B cell (primary cell): Measurements from ENCODE around the gene C9orf72. TPM values are rescaled to one million over a fixed set of nuclear protein-coding genes. Genes with fewer than 3 reads are reported as not detected.

ENCODE experiments used
- ATAC-seq: fragments of 200-7000 bp; cut with Tn5 transposase; one replicate; pipeline ENCODE4 v1.10.0; 2021; ENCODE audit warnings: low read depth, mild to moderate bottlenecking, moderate number of reproducible peaks, moderate library complexity
- CTCF ChIA-PET: fragments of 350-600 bp; sonication (Branson Sonifier 250); formaldehyde crosslinking; loops from one replicate; lab custom pipeline; 2021; ENCODE audit warnings: antibody characterized with exemption, inconsistent platforms; lab: Charles Lee
- POLR2A ChIA-PET: fragments of 350-600 bp; sonication (Branson Sonifier 250); formaldehyde crosslinking; loops from one replicate; lab custom pipeline; 2021; ENCODE audit warnings: antibody characterized with exemption; lab: Charles Lee
- DNase-seq: peaks from one replicate; pipeline ENCODE4 v3.0.0; 2013
- H2AFZ ChIP-seq: 2 replicates; pipeline ENCODE4 v1.6.1; 2012; ENCODE audit warnings: mild to moderate bottlenecking, low read depth, low read length; ENCODE audit not compliant: insufficient read depth, poor library complexity, severe bottlenecking
- H3K27ac ChIP-seq, 2 donors: 1 replicate in 1 of 2; 2 replicates in 1 of 2; pipeline ENCODE4 v1.5.1; 2012 to 2013; ENCODE audit warnings: low read length in 2 of 2, mild to moderate bottlenecking in 2 of 2, moderate library complexity in 1 of 2
- H3K27me3 ChIP-seq, 4 experiments: fragments of 200-600 bp in 1 of 4; sonication (generic) in 1 of 4; replicated peaks in 1 of 4; 1 replicate in 2 of 4; 2 replicates in 2 of 4; pipeline versions ENCODE4 v1.6.1 to v1.7.0; 2013 to 2016; ENCODE audit warnings: low read length in 3 of 4, mild to moderate bottlenecking in 2 of 4, mixed read lengths in 1 of 4, moderate library complexity in 1 of 4; ENCODE audit not compliant: insufficient read depth in 4 of 4, control insufficient read depth in 3 of 4; ENCODE audit errors: control extremely low read depth in 1 of 4
- H3K36me3 ChIP-seq, 2 experiments: replicated peaks in 1 of 2; 1 replicate in 1 of 2; 2 replicates in 1 of 2; pipeline versions ENCODE4 v1.6.1 to v1.7.1; 2013; ENCODE audit warnings: low read length in 1 of 2; ENCODE audit not compliant: insufficient read depth in 2 of 2, control insufficient read depth in 1 of 2; ENCODE audit errors: control extremely low read depth in 1 of 2, extremely low read depth in 1 of 2
- H3K4me1 ChIP-seq, 2 donors: fragments of 200-600 bp in 1 of 2; sonication (generic) in 1 of 2; 1 replicate in 1 of 2; 2 replicates in 1 of 2; pipeline versions ENCODE4 v1.5.1 to v1.6.1; 2013 to 2017; ENCODE audit warnings: low read length in 2 of 2; ENCODE audit not compliant: control insufficient read depth in 2 of 2, insufficient read depth in 2 of 2
- H3K4me2 ChIP-seq: replicated peaks from 2 replicates; pipeline ENCODE3; 2012; ENCODE audit warnings: mild to moderate bottlenecking, low read depth, low read length; ENCODE audit not compliant: poor library complexity, severe bottlenecking
- H3K4me3 ChIP-seq, 5 experiments: fragments of 200-600 bp in 1 of 5; sonication (generic) in 1 of 5; 1 replicate in 3 of 5; 2 replicates in 2 of 5; pipeline versions ENCODE4 v1.5.1 to v1.7.0; 2011 to 2016; ENCODE audit warnings: low read length in 4 of 5, mild to moderate bottlenecking in 4 of 5, low read depth in 2 of 5, control low read depth in 1 of 5, moderate library complexity in 1 of 5; ENCODE audit not compliant: insufficient read depth in 1 of 5; ENCODE audit errors: control extremely low read depth in 1 of 5, extremely low read depth in 1 of 5
- H3K79me2 ChIP-seq: fragments of 200-600 bp; sonication (generic); one replicate; pipeline ENCODE4 v1.6.0; 2016; ENCODE audit warnings: low read length; ENCODE audit not compliant: control insufficient read depth, insufficient read depth
- H3K9ac ChIP-seq: fragments of 200-600 bp; sonication (generic); 2 replicates; pipeline ENCODE4 v1.6.1; 2017; ENCODE audit warnings: mild to moderate bottlenecking, low read length, moderate library complexity
- H3K9me3 ChIP-seq, 3 donors: one replicate each; pipeline versions ENCODE4 v1.6.1 to v1.7.1; 2013; ENCODE audit warnings: low read length in 2 of 3; ENCODE audit not compliant: control insufficient read depth in 2 of 3, insufficient read depth in 1 of 3; ENCODE audit errors: control extremely low read depth in 1 of 3
- H4K20me1 ChIP-seq: 2 replicates; pipeline ENCODE4 v1.6.0; 2012; ENCODE audit warnings: mild to moderate bottlenecking, low read length; ENCODE audit not compliant: insufficient read depth, control insufficient read depth, poor library complexity, severe bottlenecking
- H3K27ac Mint-ChIP-seq: one replicate; pipeline ENCODE4 v1.8.0; 2021; ENCODE audit warnings: mixed read lengths
- H3K27me3 Mint-ChIP-seq: one replicate; pipeline ENCODE4 v1.8.0; 2021; ENCODE audit warnings: mixed read lengths
- H3K4me1 Mint-ChIP-seq: one replicate; pipeline ENCODE4 v1.8.0; 2021; ENCODE audit warnings: mixed read lengths
- H3K4me3 Mint-ChIP-seq: one replicate; pipeline ENCODE4 v1.8.0; 2021; ENCODE audit warnings: mixed read lengths
- H3K9me3 Mint-ChIP-seq: one replicate; pipeline ENCODE4 v1.8.0; 2022; ENCODE audit warnings: mixed read lengths; ENCODE audit not compliant: insufficient read depth
- EZH2 ChIP-seq: IDR thresholded peaks from 2 replicates; pipeline ENCODE4 v1.6.1; 2012; ENCODE audit warnings: borderline replicate concordance, low read depth, mild to moderate bottlenecking, moderate library complexity, low read length; ENCODE audit not compliant: insufficient read depth, poor library complexity, severe bottlenecking
- WGBS: methylation state at CpG from one replicate; pipeline ENCODE4 v1.1.5; 2013; ENCODE audit warnings: missing lambda C conversion rate; ENCODE audit not compliant: insufficient coverage; 5-methylcytosine and 5-hydroxymethylcytosine counted together
- intact Hi-C: fragments of 100-400 bp; cut with micrococcal nuclease; formaldehyde crosslinking; loops from one replicate; pipeline ENCODE4 v1.10.0; 2022
- polyA plus RNA-seq: library from polyadenylated mRNA; depleted of rRNA; stranded (reverse); fragments of >200 nt; gene quantifications from 2 replicates; pipeline ENCODE4 v1.2.3, GENCODE V29; 2012
- total RNA-seq, 2 donors: library from RNA; stranded (reverse); fragments of 120-200 nt in 1 of 2; gene quantifications; 1 replicate in 1 of 2; 2 replicates in 1 of 2; pipeline versions ENCODE4 v1.2.3 to v1.2.4, GENCODE V29; 2013 to 2022
- TF ChIP-seq, protein P1 (sequence below): fragments of 200-600 bp; IDR thresholded peaks from one replicate; pipeline ENCODE4 v1.8.0; 2022; ENCODE audit warnings: antibody characterized with exemption, mild to moderate bottlenecking

The C9orf72 gene
- total and polyA plus RNA-seq, 2 donors (not counting 1 experiment from before 2014, with no cell fraction given), result 18.3 to 27.6 TPM

DNA sequence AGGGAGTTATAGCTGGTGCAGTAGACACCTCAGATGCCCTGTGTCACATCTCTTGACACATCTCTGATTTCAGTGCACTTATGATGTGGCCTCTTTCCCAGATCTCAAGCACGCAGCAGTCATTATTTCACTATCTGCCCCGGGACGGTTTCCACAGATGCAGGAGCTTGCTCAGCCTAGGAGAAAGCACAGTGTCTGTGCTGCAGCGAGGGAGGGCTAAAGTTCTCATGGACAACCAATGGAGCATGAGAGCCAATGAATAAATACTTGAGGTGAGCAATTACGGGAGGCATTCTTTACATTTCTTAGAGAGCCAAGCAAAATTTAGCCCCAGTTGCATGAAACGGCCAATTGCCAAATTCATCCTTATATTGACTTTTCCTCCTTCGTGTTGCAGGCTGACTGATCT lies 36.2 kb downstream of the C9orf72 start:
- Histone ChIP-seq H3K79me2 (no peaks in the 10 kb centered on the region), H3K9me3 (no peaks in the 10 kb centered on the region), H3K4me3 (no peak overlapping the region), H3K4me2 (no peak overlapping the region), H3K27ac (no peak overlapping the region), H3K36me3 (no peaks in the 10 kb centered on the region), H3K9ac (no peak overlapping the region), H3K27me3 (no peaks in the 10 kb centered on the region), H2AFZ (no peak overlapping the region), H4K20me1 (no peaks in the 10 kb centered on the region), H3K4me1 (peaks cover 9 to 10% of the 10 kb centered on the region in 2 donors)
- no peak for ATAC-seq
- TF ChIP-seq, protein P1, sequence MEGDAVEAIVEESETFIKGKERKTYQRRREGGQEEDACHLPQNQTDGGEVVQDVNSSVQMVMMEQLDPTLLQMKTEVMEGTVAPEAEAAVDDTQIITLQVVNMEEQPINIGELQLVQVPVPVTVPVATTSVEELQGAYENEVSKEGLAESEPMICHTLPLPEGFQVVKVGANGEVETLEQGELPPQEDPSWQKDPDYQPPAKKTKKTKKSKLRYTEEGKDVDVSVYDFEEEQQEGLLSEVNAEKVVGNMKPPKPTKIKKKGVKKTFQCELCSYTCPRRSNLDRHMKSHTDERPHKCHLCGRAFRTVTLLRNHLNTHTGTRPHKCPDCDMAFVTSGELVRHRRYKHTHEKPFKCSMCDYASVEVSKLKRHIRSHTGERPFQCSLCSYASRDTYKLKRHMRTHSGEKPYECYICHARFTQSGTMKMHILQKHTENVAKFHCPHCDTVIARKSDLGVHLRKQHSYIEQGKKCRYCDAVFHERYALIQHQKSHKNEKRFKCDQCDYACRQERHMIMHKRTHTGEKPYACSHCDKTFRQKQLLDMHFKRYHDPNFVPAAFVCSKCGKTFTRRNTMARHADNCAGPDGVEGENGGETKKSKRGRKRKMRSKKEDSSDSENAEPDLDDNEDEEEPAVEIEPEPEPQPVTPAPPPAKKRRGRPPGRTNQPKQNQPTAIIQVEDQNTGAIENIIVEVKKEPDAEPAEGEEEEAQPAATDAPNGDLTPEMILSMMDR, result no peak
- TF ChIP-seq EZH2, result no peak
- ChIA-PET CTCF (interaction anchor here (0.7 to 17.3 kb wide), 3 partner anchors 77 to 213 kb away, joined by 3 to 395 read pairs (median 6); no protein-coding TSS in a partner anchor), POLR2A (no interaction called here)
- H3K27me3 Mint-ChIP-seq, result no peaks in the 10 kb centered on the region
- 97% methylated on average over 6 of the region's 7 CpGs for WGBS
- no peak overlapping the region for H3K27ac Mint-ChIP-seq
- H3K9me3 Mint-ChIP-seq, result no peaks in the 10 kb centered on the region
- peaks cover 15% of the 10 kb centered on the region for H3K4me1 Mint-ChIP-seq
- intact Hi-C loops, result no loop called here
- no peak for DNase-seq
- no peak overlapping the region for H3K4me3 Mint-ChIP-seq

- H3K4me3 ChIP-seq, result no peak overlapping the region
- ATAC-seq, result no peak
- no peak overlapping the region for H3K27ac Mint-ChIP-seq
- no peaks in the 10 kb centered on the region for H3K9me3 ChIP-seq
- TF ChIP-seq, protein P1, result no peak
- no peak for TF ChIP-seq EZH2
- no peaks in the 10 kb centered on the region for H3K9me3 Mint-ChIP-seq
- H3K4me2 ChIP-seq, result no peak overlapping the region
- intact Hi-C loops, result no loop called here
- WGBS, result 80% methylated on average over 1 of the region's 3 CpGs
- H3K36me3 ChIP-seq, result no peaks in the 10 kb centered on the region
- H3K4me1 Mint-ChIP-seq, result peaks cover 15% of the 10 kb centered on the region
- no peak for DNase-seq
- no peaks in the 10 kb centered on the region for H3K27me3 ChIP-seq
- no peak overlapping the region for H2AFZ ChIP-seq
- ChIA-PET CTCF (interaction anchor here (1.2 to 17.3 kb wide), 2 partner anchors 76 to 202 kb away, joined by 6 to 395 read pairs; no protein-coding TSS in a partner anchor), POLR2A (no interaction called here)
- no peak overlapping the region for H3K4me3 Mint-ChIP-seq
- no peaks in the 10 kb centered on the region for H4K20me1 ChIP-seq
- peaks cover 9 to 10% of the 10 kb centered on the region in 2 donors for H3K4me1 ChIP-seq
- no peak overlapping the region for H3K27ac ChIP-seq
- no peaks in the 10 kb centered on the region for H3K27me3 Mint-ChIP-seq
- H3K79me2 ChIP-seq, result no peaks in the 10 kb centered on the region
- no peak overlapping the region for H3K9ac ChIP-seq
These were observed 37.1 kb downstream of the C9orf72 start for GRCh38 chr9:27536168-27536567.
